ENCODE results near the gene ZNF85. TPM values are rescaled to one million over a fixed set of nuclear protein-coding genes. Genes with fewer than 3 reads are reported as not detected.
"Not testable (repeated sequence)": the region's sequence is repeated elsewhere in the genome, so short reads cannot be mapped to it uniquely, and the experiment has no call there.

ZNF85 gene
- total and polyA plus RNA-seq, 2 donors (not counting 1 experiment from before 2014, with no cell fraction given) = 3.7 to 17.1 TPM

GRCh38 chr19:20936322-20936947 is 13.4 kb downstream of the ZNF85 start:
- H3K4me1 Mint-ChIP-seq; ATAC-seq (ENCODE audit: low read depth); H3K27me3 ChIP-seq (replicated peaks in 1 of 4; ENCODE audit: control extremely low read depth in 1 of 4, control insufficient read depth in 3 of 4, insufficient read depth in 4 of 4, low read length in 3 of 4); H3K27ac Mint-ChIP-seq; H3K9ac ChIP-seq (ENCODE audit: low read length); DNase-seq; intact Hi-C loops (cut with micrococcal nuclease); H4K20me1 ChIP-seq (ENCODE audit: control insufficient read depth, insufficient read depth, low read length, poor library complexity, severe bottlenecking); H2AFZ ChIP-seq (ENCODE audit: insufficient read depth, low read depth, low read length, poor library complexity, severe bottlenecking); H3K4me2 ChIP-seq (replicated peaks; ENCODE audit: low read depth, low read length, poor library complexity, severe bottlenecking); H3K4me3 ChIP-seq (ENCODE audit: control extremely low read depth in 1 of 5, extremely low read depth in 1 of 5, insufficient read depth in 1 of 5, low read depth in 2 of 5, low read length in 4 of 5); H3K27me3 Mint-ChIP-seq; CTCF ChIA-PET; POLR2A ChIA-PET; H3K27ac ChIP-seq (ENCODE audit: low read length in 2 of 2); H3K36me3 ChIP-seq (replicated peaks in 1 of 2; ENCODE audit: control extremely low read depth in 1 of 2, control insufficient read depth in 1 of 2, extremely low read depth in 1 of 2, insufficient read depth in 2 of 2, low read length in 1 of 2); H3K9me3 Mint-ChIP-seq (ENCODE audit: insufficient read depth); H3K4me1 ChIP-seq (ENCODE audit: control insufficient read depth in 2 of 2, insufficient read depth in 2 of 2, low read length in 2 of 2); H3K4me3 Mint-ChIP-seq: not testable (repeated sequence)
- WGBS (ENCODE audit: insufficient coverage) = 100% methylated on average over 1 of the region's 5 CpGs
- Histone ChIP-seq H3K9me3 (ENCODE audit: control extremely low read depth in 1 of 3, control insufficient read depth in 2 of 3, insufficient read depth in 1 of 3, low read length in 2 of 3) (peaks cover 0 to 16% (median 3%) of the 10 kb centered on the region in 3 donors), H3K79me2 (ENCODE audit: control insufficient read depth, insufficient read depth, low read length) (peaks cover 13% of the 10 kb centered on the region)

GRCh38 chr19:20952561-20953095 is 29.6 kb downstream of the ZNF85 start:
- H4K20me1 ChIP-seq (ENCODE audit: control insufficient read depth, insufficient read depth, low read length, poor library complexity, severe bottlenecking); H3K9ac ChIP-seq (ENCODE audit: low read length); H3K4me1 Mint-ChIP-seq; H3K4me2 ChIP-seq (replicated peaks; ENCODE audit: low read depth, low read length, poor library complexity, severe bottlenecking); H3K9me3 Mint-ChIP-seq (ENCODE audit: insufficient read depth); H3K4me3 Mint-ChIP-seq; H3K27ac ChIP-seq (ENCODE audit: low read length in 2 of 2); POLR2A ChIA-PET; H3K4me3 ChIP-seq (ENCODE audit: control extremely low read depth in 1 of 5, extremely low read depth in 1 of 5, insufficient read depth in 1 of 5, low read depth in 2 of 5, low read length in 4 of 5); H3K79me2 ChIP-seq (ENCODE audit: control insufficient read depth, insufficient read depth, low read length); H3K27ac Mint-ChIP-seq; intact Hi-C loops (cut with micrococcal nuclease); H2AFZ ChIP-seq (ENCODE audit: insufficient read depth, low read depth, low read length, poor library complexity, severe bottlenecking); CTCF ChIA-PET; H3K36me3 ChIP-seq (replicated peaks in 1 of 2; ENCODE audit: control extremely low read depth in 1 of 2, control insufficient read depth in 1 of 2, extremely low read depth in 1 of 2, insufficient read depth in 2 of 2, low read length in 1 of 2); ATAC-seq (ENCODE audit: low read depth); DNase-seq; H3K27me3 Mint-ChIP-seq; H3K4me1 ChIP-seq (ENCODE audit: control insufficient read depth in 2 of 2, insufficient read depth in 2 of 2, low read length in 2 of 2); H3K27me3 ChIP-seq (replicated peaks in 1 of 4; ENCODE audit: control extremely low read depth in 1 of 4, control insufficient read depth in 3 of 4, insufficient read depth in 4 of 4, low read length in 3 of 4): not testable (repeated sequence)
- 100% methylated on average over 4 of the region's 41 CpGs for WGBS (ENCODE audit: insufficient coverage)
- peaks cover 19 to 35% (median 34%) of the 10 kb centered on the region in 3 donors for H3K9me3 ChIP-seq (ENCODE audit: control extremely low read depth in 1 of 3, control insufficient read depth in 2 of 3, insufficient read depth in 1 of 3, low read length in 2 of 3)
